ENCODE data around the gene SHC3.
A peak's percentile ranks its signal among the peaks of the same experiment; 100 is the strongest.

Gene SHC3

GRCh38 chr9:88990729-88991065 is 187.9 kb downstream of the SHC3 start:
- no peak for DNase-seq (ENCODE audit: low read depth)
- in situ Hi-C loops (cut with HindIII; ENCODE audit: low sequenced_read_pairs): no loop called here
- H3K4me3 ChIP-seq (ENCODE audit: low read depth, low read length): peak overlapping the region; percentile 64
- peak; percentile 21 for TF ChIP-seq CTCF (IDR thresholded peaks at IDR 0.05; ENCODE audit: low read depth, low read length, missing control alignments)

- peak; percentile 10 for TF ChIP-seq CTCF (IDR thresholded peaks at IDR 0.05; ENCODE audit: low read depth, low read length, missing control alignments)
- in situ Hi-C loops (cut with HindIII; ENCODE audit: low sequenced_read_pairs): no loop called here
- no peak for DNase-seq (ENCODE audit: low read depth)
- peak overlapping the region; percentile 64 for H3K4me3 ChIP-seq (ENCODE audit: low read depth, low read length)
Observed at GRCh38 chr9:88990041-88990728, 188.4 kb downstream of the SHC3 start.

GRCh38 chr9:88988796-88989641 is 189.6 kb downstream of the SHC3 start:
- no peak for DNase-seq (ENCODE audit: low read depth)
- TF ChIP-seq CTCF (IDR thresholded peaks at IDR 0.05; ENCODE audit: low read depth, low read length, missing control alignments): no peak
- no peak overlapping the region for H3K4me3 ChIP-seq (ENCODE audit: low read depth, low read length)
- in situ Hi-C loops (cut with HindIII; ENCODE audit: low sequenced_read_pairs): no loop called here

GRCh38 chr9:88987661-88988060 is 191.0 kb downstream of the SHC3 start:
- no peak for DNase-seq (ENCODE audit: low read depth)
- TF ChIP-seq CTCF (IDR thresholded peaks at IDR 0.05; ENCODE audit: low read depth, low read length, missing control alignments): no peak
- H3K4me3 ChIP-seq (ENCODE audit: low read depth, low read length): no peak overlapping the region
- in situ Hi-C loops (cut with HindIII; ENCODE audit: low sequenced_read_pairs): no loop called here

GRCh38 chr9:88986776-88987175 is 191.8 kb downstream of the SHC3 start:
- in situ Hi-C loops (cut with HindIII; ENCODE audit: low sequenced_read_pairs): no loop called here
- H3K4me3 ChIP-seq (ENCODE audit: low read depth, low read length): no peak overlapping the region
- DNase-seq (ENCODE audit: low read depth): no peak
- no peak for TF ChIP-seq CTCF (IDR thresholded peaks at IDR 0.05; ENCODE audit: low read depth, low read length, missing control alignments)

GRCh38 chr9:88985616-88986015 is 193.0 kb downstream of the SHC3 start:
- no peak for DNase-seq (ENCODE audit: low read depth)
- TF ChIP-seq CTCF (IDR thresholded peaks at IDR 0.05; ENCODE audit: low read depth, low read length, missing control alignments): no peak

More at GRCh38 chr9:88985616-88986015, 193.0 kb downstream of the SHC3 start:
- H3K4me3 ChIP-seq (ENCODE audit: low read depth, low read length): no peak overlapping the region
- in situ Hi-C loops (cut with HindIII; ENCODE audit: low sequenced_read_pairs): no loop called here

Data from astrocyte of the cerebellum (primary cell).